NCI-H128 (cell line): ENCODE data around the gene POLR2E.

Source experiments
- DNase-seq: peaks from one replicate; lab custom pipeline; 2025; ENCODE audit not compliant: unreplicated experiment; lab: John Stamatoyannopoulos, UW

Gene POLR2E

DNA sequence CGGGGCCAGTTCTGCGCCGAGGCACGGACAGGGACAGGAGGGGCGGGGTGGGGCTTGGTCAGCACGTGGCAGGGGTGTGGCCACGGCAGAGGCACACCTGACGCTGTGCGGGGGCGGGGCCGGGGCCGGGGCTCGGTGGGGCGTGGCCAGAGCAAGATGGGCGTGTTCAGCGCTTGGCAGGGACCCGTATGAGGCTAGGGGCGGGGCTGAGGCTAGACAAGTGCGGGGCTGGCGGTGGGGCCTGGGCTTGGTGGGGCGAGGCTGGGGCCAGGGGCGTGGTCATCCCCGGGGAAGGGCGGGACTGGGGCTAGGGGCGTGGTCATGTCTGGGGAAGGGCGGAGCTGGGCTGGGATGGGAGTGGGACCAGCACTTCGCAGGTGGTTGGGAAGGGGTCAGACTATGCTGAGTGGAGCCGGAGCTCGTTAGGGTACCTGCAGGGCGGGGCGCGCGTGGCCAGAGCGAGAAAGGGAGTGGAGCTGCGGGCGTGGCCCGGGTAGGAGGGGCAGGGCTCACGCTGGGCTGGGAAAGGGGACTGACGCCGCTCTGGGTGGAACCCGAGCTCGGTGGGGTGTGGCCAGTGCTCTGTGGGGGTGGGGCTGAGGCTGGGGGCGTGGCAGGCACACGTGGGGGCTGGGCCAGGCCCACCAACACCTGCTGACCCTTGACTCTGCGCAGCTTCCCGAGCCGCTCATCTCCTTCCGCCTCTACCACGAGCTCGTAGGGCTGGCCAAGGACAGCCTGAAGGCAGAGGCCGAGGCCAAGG lies 12.8 kb downstream of the POLR2E start:
- DNase-seq, result peak; percentile 82

DNA sequence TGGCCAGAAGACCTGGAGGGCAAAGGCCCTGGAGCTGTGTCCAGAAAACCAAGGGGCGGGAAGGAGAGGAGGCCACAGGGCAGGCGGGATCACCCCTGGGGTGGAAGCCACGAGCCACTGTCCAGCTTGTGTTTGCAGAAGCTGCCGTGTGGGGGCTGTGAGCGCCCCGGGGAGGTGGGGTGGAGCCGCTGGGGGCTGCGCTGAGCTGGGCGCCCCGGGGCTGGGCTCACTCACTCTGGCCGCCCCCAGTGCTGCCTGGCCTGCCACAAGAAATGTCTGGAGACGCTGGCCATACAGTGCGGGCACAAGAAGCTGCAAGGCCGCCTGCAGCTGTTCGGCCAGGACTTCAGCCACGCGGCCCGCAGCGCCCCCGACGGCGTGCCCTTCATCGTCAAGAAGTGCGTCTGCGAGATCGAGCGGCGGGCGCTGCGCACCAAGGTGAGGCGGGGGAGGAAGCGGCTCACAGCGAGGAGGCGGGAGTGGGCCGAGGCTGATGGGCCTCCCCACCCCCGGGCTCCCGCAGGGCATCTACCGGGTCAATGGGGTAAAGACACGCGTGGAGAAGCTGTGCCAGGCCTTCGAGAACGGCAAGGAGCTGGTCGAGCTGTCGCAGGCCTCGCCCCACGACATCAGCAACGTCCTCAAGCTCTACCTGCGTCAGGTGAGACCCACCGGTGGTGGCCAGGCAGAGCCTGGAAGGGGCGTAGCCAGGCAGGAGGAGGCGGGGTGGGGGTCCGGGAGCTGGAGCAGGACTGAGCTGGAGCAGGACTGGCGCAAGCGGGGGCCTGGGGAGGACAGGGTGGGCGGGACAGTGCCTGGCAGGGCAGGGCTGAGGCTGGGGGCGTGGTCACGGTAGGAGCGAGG lies 13.6 kb downstream of the POLR2E start:
- DNase-seq, result no peak

- DNase-seq, result no peak
These were observed 14.6 kb downstream of the POLR2E start for GRCh38 chr19:1080360-1081161.

- DNase-seq, result no peak
These were observed 15.5 kb downstream of the POLR2E start for GRCh38 chr19:1079566-1080111.

GRCh38 chr19:1076951-1077350 lies 18.2 kb downstream of the POLR2E start:
- DNase-seq, result no peak

DNA sequence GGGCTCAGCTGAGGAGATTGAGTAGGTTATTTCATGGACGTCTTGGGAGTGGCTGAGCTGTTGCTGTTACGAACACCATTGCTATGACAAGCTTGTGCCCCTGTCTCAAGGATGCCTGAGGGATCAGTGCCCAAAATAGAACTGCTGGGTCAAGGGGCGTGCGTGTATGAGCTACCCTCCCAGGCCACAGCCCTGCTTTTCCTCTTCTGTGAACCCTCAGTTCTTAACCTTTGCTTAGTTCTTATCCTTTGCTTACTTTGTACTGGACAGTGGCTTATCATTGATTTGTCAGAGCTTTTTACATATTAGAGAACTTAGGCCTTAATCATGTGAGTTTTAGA lies 19.2 kb downstream of the POLR2E start:
- no peak for DNase-seq

- DNase-seq, result peak; percentile 75
These were observed 20.5 kb downstream of the POLR2E start for GRCh38 chr19:1074544-1075283.

GRCh38 chr19:1073956-1074517 lies 21.1 kb downstream of the POLR2E start:
- DNase-seq, result no peak

DNA sequence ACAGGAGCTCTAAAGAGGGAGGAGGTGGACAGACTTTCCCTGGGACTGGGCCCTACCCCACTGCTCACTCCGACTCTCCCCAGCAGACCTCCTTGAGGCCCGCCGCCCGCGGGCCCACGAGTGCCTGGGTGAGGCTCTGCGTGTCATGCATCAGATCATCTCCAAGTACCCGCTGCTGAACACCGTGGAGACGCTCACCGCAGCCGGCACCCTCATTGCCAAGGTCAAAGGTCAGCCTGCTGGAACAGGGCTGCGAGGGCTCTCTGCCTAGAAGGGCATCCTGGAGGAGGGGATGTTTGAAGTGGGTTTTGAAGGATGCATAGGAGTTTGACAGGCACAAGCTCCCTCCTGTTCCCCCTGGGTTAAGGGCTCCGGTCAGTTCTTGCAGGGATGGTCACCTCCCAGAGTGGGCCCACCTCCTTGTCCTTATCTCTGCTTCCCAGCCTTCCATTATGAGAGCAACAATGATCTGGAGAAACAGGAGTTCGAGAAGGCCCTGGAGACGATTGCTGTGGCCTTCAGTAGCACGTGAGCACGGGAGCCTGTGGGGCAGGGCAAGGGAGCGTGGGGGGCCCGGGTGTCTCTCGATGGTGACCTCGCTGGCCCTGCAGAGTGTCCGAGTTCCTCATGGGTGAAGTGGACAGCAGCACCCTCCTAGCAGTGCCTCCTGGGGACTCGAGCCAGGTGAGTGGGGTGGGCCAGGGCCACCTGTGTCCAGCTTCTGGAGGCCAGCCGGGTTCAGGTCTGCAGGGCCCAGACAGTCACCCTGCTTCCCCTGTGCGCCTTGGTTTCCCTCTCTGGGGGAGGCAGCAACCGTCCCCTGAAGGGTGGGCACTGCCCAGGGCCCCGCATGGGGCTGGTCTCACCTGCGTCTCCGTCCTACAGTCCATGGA lies 21.9 kb downstream of the POLR2E start:
- DNase-seq, result no peak

DNA sequence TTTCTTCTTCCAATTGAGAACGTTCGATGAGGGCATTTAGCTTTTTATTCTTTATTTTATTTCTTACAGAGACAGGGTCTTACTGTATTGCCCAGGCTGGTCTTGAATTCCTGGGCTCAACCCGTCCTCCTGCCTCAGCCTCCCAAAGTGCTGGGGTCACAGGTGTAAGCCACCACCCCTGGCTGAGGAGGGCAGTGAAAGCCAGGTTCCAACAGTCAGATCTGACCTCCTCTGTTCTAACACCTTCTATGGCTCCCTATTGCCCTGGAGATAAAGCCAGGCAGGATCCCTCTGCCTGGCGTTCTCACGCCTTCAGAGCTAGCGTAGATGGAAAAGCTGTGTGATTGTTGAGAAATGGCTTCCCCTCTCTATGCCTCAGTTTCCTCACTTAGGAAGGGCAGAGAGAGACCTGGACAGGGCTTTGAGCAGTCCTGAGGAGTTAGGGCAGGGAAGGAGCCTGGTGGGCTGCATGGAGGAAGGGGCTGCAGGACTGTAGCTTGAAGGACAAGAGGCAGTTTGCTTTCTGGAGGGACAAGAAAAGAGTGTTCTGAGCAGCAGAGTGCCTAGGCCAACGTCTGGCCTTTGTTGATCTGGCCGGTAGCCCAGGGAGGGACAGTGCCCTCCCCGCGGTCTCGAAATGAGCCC lies 22.7 kb downstream of the POLR2E start:
- no peak for DNase-seq

- DNase-seq, result no peak
These were observed 24.0 kb downstream of the POLR2E start for GRCh38 chr19:1070931-1071791.

GRCh38 chr19:1070576-1070930 lies 24.6 kb downstream of the POLR2E start:
- no peak for DNase-seq

DNA sequence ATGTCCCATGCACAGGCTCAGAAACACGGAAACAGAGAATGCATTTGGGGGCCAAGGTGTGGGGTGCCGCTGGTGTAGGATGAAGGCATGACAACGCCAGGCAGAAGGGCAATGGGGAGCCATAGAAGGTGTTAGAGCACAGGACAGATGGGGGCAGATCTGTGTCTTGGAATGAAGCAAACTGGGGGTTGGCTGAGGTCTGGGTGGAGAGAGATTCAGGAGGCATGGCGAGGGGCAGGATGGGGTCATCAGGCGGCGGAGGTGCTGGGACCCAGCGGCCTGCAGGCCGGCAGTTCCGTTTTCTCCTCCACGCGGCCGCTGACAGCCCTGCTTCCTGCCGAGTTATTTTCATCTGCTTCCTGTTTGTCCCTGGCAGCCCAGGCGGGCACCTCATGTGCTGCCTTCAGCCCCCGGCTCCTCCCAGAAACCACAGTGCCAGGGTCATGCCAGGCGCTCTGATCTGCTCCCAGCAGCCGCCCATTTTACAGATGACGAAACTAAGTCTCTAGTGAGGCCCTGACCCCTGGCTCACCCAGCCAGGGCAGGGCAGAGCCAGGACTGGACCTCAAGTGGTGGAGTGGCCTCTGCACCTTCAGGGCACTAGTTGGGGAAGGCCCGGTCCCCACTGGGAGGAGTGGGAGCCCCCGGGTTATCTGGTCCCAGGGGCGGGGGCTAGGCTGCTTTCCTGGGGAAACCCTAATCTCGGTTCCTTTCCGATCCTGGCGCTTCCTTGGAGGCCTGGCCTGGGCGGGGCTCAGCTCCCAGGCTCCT lies 26.0 kb downstream of the POLR2E start:
- no peak for DNase-seq

- DNase-seq, result no peak
These were observed 26.9 kb downstream of the POLR2E start for GRCh38 chr19:1068009-1069001.

GRCh38 chr19:1067341-1067957 lies 27.7 kb downstream of the POLR2E start:
- no peak for DNase-seq
